ENCODE results near the gene RPN1.
"Not testable (repeated sequence)": the region's sequence is repeated elsewhere in the genome, so short reads cannot be mapped to it uniquely, and the experiment has no call there.

DNA sequence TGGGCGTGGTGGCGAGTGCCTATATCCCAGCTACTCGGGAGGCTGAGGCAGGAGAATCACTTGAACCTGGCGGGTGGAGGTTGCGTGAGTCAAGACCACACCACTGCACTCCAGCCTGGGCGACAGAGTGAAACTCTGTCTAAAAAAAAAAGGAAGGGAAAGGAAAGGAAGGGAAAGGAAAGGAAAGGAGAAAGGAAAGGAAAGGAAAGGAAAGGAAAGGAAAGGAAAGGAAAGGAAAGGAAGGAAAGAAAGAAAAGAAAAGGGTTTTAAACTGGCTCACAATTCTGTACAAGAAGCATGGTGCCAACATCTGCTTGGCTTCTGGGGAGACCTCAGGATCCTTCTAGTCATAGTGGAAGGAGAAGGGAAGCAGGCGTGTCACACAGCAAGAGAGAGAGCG lies 63.7 kb downstream of the RPN1 start:
- TF ChIP-seq, protein P1, sequence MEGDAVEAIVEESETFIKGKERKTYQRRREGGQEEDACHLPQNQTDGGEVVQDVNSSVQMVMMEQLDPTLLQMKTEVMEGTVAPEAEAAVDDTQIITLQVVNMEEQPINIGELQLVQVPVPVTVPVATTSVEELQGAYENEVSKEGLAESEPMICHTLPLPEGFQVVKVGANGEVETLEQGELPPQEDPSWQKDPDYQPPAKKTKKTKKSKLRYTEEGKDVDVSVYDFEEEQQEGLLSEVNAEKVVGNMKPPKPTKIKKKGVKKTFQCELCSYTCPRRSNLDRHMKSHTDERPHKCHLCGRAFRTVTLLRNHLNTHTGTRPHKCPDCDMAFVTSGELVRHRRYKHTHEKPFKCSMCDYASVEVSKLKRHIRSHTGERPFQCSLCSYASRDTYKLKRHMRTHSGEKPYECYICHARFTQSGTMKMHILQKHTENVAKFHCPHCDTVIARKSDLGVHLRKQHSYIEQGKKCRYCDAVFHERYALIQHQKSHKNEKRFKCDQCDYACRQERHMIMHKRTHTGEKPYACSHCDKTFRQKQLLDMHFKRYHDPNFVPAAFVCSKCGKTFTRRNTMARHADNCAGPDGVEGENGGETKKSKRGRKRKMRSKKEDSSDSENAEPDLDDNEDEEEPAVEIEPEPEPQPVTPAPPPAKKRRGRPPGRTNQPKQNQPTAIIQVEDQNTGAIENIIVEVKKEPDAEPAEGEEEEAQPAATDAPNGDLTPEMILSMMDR (IDR thresholded peaks at IDR 0.05; ENCODE audit: borderline replicate concordance, extremely low read depth, low read length, poor library complexity, severe bottlenecking), result not testable (repeated sequence)
- not testable (repeated sequence) for TF ChIP-seq EZH2 (IDR thresholded peaks at IDR 0.05; ENCODE audit: borderline replicate concordance, low read depth, low read length, severe bottlenecking)

All from DND-41 (cell line).